Activated CD4-positive, alpha-beta memory T cell treated with anti-CD3 and anti-CD28 coated beads, Interleukin-2, amount 10 ng/mL, durations not matched to agents 7 days and 5 days (primary cell): Measurements from ENCODE around the gene RFX3. TPM values are rescaled to one million over a fixed set of nuclear protein-coding genes. Genes with fewer than 3 reads are reported as not detected.

ENCODE experiments used
- CTCF ChIA-PET: fragments of 350-600 bp; sonication (Branson Sonifier 250); formaldehyde crosslinking; loops from one replicate; lab custom pipeline; 2021; ENCODE audit warnings: antibody characterized with exemption, inconsistent platforms; lab: Charles Lee
- POLR2A ChIA-PET: fragments of 350-600 bp; sonication (Branson Sonifier 250); formaldehyde crosslinking; loops from one replicate; lab custom pipeline; 2021; ENCODE audit warnings: antibody characterized with exemption; lab: Charles Lee
- DNase-seq: peaks from one replicate; pipeline ENCODE4 v3.0.0-alpha.2; 2020
- H3K27ac Mint-ChIP-seq: one replicate; pipeline ENCODE4 v1.8.0; 2021; ENCODE audit warnings: mild to moderate bottlenecking, mixed read lengths
- H3K27me3 Mint-ChIP-seq: one replicate; pipeline ENCODE4 v1.8.0; 2021; ENCODE audit warnings: mixed read lengths
- H3K36me3 Mint-ChIP-seq: one replicate; pipeline ENCODE4 v1.8.0; 2021; ENCODE audit warnings: low read depth, mixed read lengths
- H3K4me1 Mint-ChIP-seq: one replicate; pipeline ENCODE4 v1.8.0; 2021; ENCODE audit warnings: mixed read lengths
- H3K4me3 Mint-ChIP-seq: one replicate; pipeline ENCODE4 v1.8.0; 2021; ENCODE audit warnings: mild to moderate bottlenecking, mixed read lengths
- H3K9me3 Mint-ChIP-seq: one replicate; pipeline ENCODE4 v1.8.0; 2021; ENCODE audit warnings: mixed read lengths
- total RNA-seq, 2 experiments: library from RNA; stranded (reverse); gene quantifications; one replicate each; pipeline ENCODE4 v1.2.3, GENCODE V29; 2021

The RFX3 gene
- total RNA-seq, 2 experiments from 2014 or later = 13.3 to 13.8 TPM

GRCh38 chr9:3509926-3510325 is 15.9 kb downstream of the RFX3 start:
- CTCF ChIA-PET = no interaction called here
- Mint-ChIP-seq H3K27me3 (no peaks in the 10 kb centered on the region), H3K9me3 (no peaks in the 10 kb centered on the region), H3K36me3 (peaks cover 8% of the 10 kb centered on the region), H3K4me1 (peaks cover 21% of the 10 kb centered on the region), H3K4me3 (no peak overlapping the region), H3K27ac (no peak overlapping the region)
- POLR2A ChIA-PET = no interaction called here
- DNase-seq = no peak

GRCh38 chr9:3508521-3509291 is 17.1 kb downstream of the RFX3 start:
- Mint-ChIP-seq H3K27ac (no peak overlapping the region), H3K4me3 (no peak overlapping the region), H3K9me3 (no peaks in the 10 kb centered on the region), H3K4me1 (peaks cover 21% of the 10 kb centered on the region), H3K27me3 (no peaks in the 10 kb centered on the region), H3K36me3 (peaks cover 8% of the 10 kb centered on the region)
- DNase-seq = no peak
- CTCF ChIA-PET = no interaction called here
- POLR2A ChIA-PET = interaction anchor here (2.5 to 2.8 kb wide), 2 partner anchors 15 to 18 kb away, joined by 9 to 21 read pairs; partner anchors contain the start of gene RFX3

- Mint-ChIP-seq H3K36me3 (peaks cover 8% of the 10 kb centered on the region), H3K4me3 (no peak overlapping the region), H3K4me1 (peaks cover 19% of the 10 kb centered on the region), H3K27me3 (no peaks in the 10 kb centered on the region), H3K9me3 (no peaks in the 10 kb centered on the region), H3K27ac (no peak overlapping the region)
- no peak for DNase-seq
- CTCF ChIA-PET = interaction anchor here (0.9 kb wide), 1 partner anchor 67 kb away, joined by 3 read pairs; no protein-coding TSS in a partner anchor
- POLR2A ChIA-PET = interaction anchor here (2.5 to 2.8 kb wide), 2 partner anchors 16 to 19 kb away, joined by 9 to 21 read pairs; partner anchors contain the start of gene RFX3
Measured at GRCh38 chr9:3508078-3508431, 17.7 kb downstream of the RFX3 start.

- H3K36me3 Mint-ChIP-seq = peaks cover 10% of the 10 kb centered on the region
- no peak overlapping the region for H3K27ac Mint-ChIP-seq
- ChIA-PET POLR2A (interaction anchor here (2.5 to 2.8 kb wide), 2 partner anchors 16 to 20 kb away, joined by 9 to 21 read pairs; partner anchors contain the start of gene RFX3), CTCF (interaction anchor here (0.9 kb wide), 1 partner anchor 66 kb away, joined by 3 read pairs; no protein-coding TSS in a partner anchor)
- no peak for DNase-seq
- H3K27me3 Mint-ChIP-seq = no peaks in the 10 kb centered on the region
- H3K4me3 Mint-ChIP-seq = no peak overlapping the region
- peaks cover 19% of the 10 kb centered on the region for H3K4me1 Mint-ChIP-seq
- H3K9me3 Mint-ChIP-seq = no peaks in the 10 kb centered on the region
Measured at GRCh38 chr9:3507395-3508077, 18.3 kb downstream of the RFX3 start.

- no peaks in the 10 kb centered on the region for H3K9me3 Mint-ChIP-seq
- H3K4me3 Mint-ChIP-seq = no peak overlapping the region
- H3K36me3 Mint-ChIP-seq = peaks cover 11% of the 10 kb centered on the region
- ChIA-PET CTCF (no interaction called here), POLR2A (no interaction called here)
- no peak for DNase-seq
- no peaks in the 10 kb centered on the region for H3K27me3 Mint-ChIP-seq
- H3K4me1 Mint-ChIP-seq = peaks cover 13% of the 10 kb centered on the region
- no peak overlapping the region for H3K27ac Mint-ChIP-seq
Measured at GRCh38 chr9:3506164-3506563, 19.6 kb downstream of the RFX3 start.

GRCh38 chr9:3502560-3503398 is 23.0 kb downstream of the RFX3 start:
- DNase-seq = no peak
- POLR2A ChIA-PET = interaction anchor here (1.2 to 1.9 kb wide), 2 partner anchors 24 to 25 kb away, joined by 3 to 4 read pairs; no protein-coding TSS in a partner anchor
- Mint-ChIP-seq H3K4me1 (peaks cover 6% of the 10 kb centered on the region), H3K4me3 (no peak overlapping the region), H3K36me3 (peaks cover 8% of the 10 kb centered on the region), H3K27me3 (no peaks in the 10 kb centered on the region), H3K27ac (no peak overlapping the region), H3K9me3 (no peaks in the 10 kb centered on the region)
- CTCF ChIA-PET = interaction anchor here (0.9 kb wide), 1 partner anchor 23 kb away, joined by 3 read pairs; the partner anchor contains the start of gene RFX3

GRCh38 chr9:3500044-3500443 is 25.8 kb downstream of the RFX3 start:
- Mint-ChIP-seq H3K27ac (no peak overlapping the region), H3K36me3 (peaks cover 5% of the 10 kb centered on the region), H3K27me3 (no peaks in the 10 kb centered on the region), H3K4me1 (peaks cover 4% of the 10 kb centered on the region), H3K4me3 (no peak overlapping the region), H3K9me3 (no peaks in the 10 kb centered on the region)
- CTCF ChIA-PET = no interaction called here
- POLR2A ChIA-PET = no interaction called here
- no peak for DNase-seq

GRCh38 chr9:3498691-3499090 is 27.1 kb downstream of the RFX3 start:
- DNase-seq = no peak
- H3K4me3 Mint-ChIP-seq = no peak overlapping the region
- no peaks in the 10 kb centered on the region for H3K27me3 Mint-ChIP-seq
- CTCF ChIA-PET = no interaction called here
- H3K36me3 Mint-ChIP-seq = peaks cover 8% of the 10 kb centered on the region
- no peak overlapping the region for H3K27ac Mint-ChIP-seq
- POLR2A ChIA-PET = interaction anchor here (0.9 to 4.2 kb wide), 2 partner anchors 28 to 37 kb away, joined by 3 to 19 read pairs; partner anchors contain the start of gene RFX3
- peaks cover 2% of the 10 kb centered on the region for H3K9me3 Mint-ChIP-seq
- peaks cover 4% of the 10 kb centered on the region for H3K4me1 Mint-ChIP-seq

- POLR2A ChIA-PET = interaction anchor here (0.9 to 4.2 kb wide), 2 partner anchors 29 to 38 kb away, joined by 3 to 19 read pairs; partner anchors contain the start of gene RFX3
Measured at GRCh38 chr9:3497857-3498256, 27.9 kb downstream of the RFX3 start.

GRCh38 chr9:3497401-3497800 is 28.4 kb downstream of the RFX3 start:
- CTCF ChIA-PET = no interaction called here
- Mint-ChIP-seq H3K27ac (no peak overlapping the region), H3K4me1 (peaks cover 4% of the 10 kb centered on the region), H3K4me3 (no peak overlapping the region), H3K36me3 (peaks cover 8% of the 10 kb centered on the region), H3K9me3 (peaks cover 3% of the 10 kb centered on the region), H3K27me3 (no peaks in the 10 kb centered on the region)
- POLR2A ChIA-PET = interaction anchor here (0.6 to 4.2 kb wide), 2 partner anchors 29 to 841 kb away, joined by 3 to 19 read pairs; partner anchors contain the start of gene RFX3
- no peak for DNase-seq

More at GRCh38 chr9:3497857-3498256, 27.9 kb downstream of the RFX3 start:
- H3K4me1 Mint-ChIP-seq = peaks cover 4% of the 10 kb centered on the region
- DNase-seq = no peak
- H3K27me3 Mint-ChIP-seq = no peaks in the 10 kb centered on the region
- H3K9me3 Mint-ChIP-seq = peaks cover 3% of the 10 kb centered on the region
- peaks cover 12% of the 10 kb centered on the region for H3K36me3 Mint-ChIP-seq
- H3K27ac Mint-ChIP-seq = no peak overlapping the region
- no peak overlapping the region for H3K4me3 Mint-ChIP-seq
- CTCF ChIA-PET = no interaction called here

- Mint-ChIP-seq H3K36me3 (peaks cover 13% of the 10 kb centered on the region), H3K4me3 (no peak overlapping the region), H3K27me3 (no peaks in the 10 kb centered on the region), H3K4me1 (peaks cover 8% of the 10 kb centered on the region), H3K9me3 (peaks cover 3% of the 10 kb centered on the region), H3K27ac (no peak overlapping the region)
- DNase-seq = no peak
- POLR2A ChIA-PET = interaction anchor here (1.2 to 4.2 kb wide), 2 partner anchors 18 to 31 kb away, joined by 3 to 19 read pairs; partner anchors contain the start of gene RFX3
- CTCF ChIA-PET = no interaction called here
Measured at GRCh38 chr9:3495855-3496254, 29.9 kb downstream of the RFX3 start.

- Mint-ChIP-seq H3K36me3 (peaks cover 23% of the 10 kb centered on the region), H3K4me3 (no peak overlapping the region), H3K27ac (no peak overlapping the region), H3K9me3 (peaks cover 3% of the 10 kb centered on the region), H3K27me3 (no peaks in the 10 kb centered on the region), H3K4me1 (peaks cover 3% of the 10 kb centered on the region)
- DNase-seq = no peak
- CTCF ChIA-PET = interaction anchor here (1.1 kb wide), 1 partner anchor 9 kb away, joined by 3 read pairs; no protein-coding TSS in a partner anchor
- POLR2A ChIA-PET = interaction anchor here (0.9 kb wide), 1 partner anchor 10 kb away, joined by 4 read pairs; no protein-coding TSS in a partner anchor
Measured at GRCh38 chr9:3492214-3492613, 33.6 kb downstream of the RFX3 start.
